Fibroblast of skin of right biceps (primary cell): Measurements from ENCODE around the gene A2M.

Source experiments
- DNase-seq: peaks from one replicate; pipeline ENCODE4 v3.0.0-alpha.2; 2013

A2M gene

GRCh38 chr12:9098115-9098452 is 17.6 kb downstream of the A2M start:
- DNase-seq, result no peak

DNA sequence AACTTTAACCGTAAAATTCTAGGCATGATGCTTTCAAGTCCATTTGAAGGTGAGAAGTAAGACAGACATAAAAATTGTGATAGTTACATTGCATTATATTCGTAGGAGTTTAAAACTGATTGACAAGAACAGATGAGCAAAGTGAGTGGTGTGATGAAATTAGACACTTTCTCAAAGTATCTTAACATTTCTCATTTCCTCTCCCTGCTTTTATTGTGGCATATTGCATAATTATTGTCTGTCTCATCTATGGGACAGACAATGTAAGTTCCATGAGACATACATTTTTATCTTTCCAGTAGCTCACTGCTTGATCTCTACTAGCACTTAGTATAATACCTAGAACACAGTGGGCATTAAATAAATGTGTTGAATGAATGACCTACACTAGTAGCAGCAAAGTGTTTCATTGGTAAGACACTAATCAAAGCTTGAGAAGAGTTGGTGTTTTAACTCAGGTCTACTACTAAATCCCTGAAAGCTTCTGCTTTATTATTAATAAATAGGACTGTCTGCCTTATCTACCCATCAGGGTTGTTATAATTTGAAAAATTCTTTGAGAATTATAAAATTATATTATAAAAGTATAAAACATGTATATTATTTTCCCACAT is 19.0 kb downstream of the A2M start:
- DNase-seq, result no peak

GRCh38 chr12:9095322-9095721 is 20.4 kb downstream of the A2M start:
- DNase-seq, result no peak

DNA sequence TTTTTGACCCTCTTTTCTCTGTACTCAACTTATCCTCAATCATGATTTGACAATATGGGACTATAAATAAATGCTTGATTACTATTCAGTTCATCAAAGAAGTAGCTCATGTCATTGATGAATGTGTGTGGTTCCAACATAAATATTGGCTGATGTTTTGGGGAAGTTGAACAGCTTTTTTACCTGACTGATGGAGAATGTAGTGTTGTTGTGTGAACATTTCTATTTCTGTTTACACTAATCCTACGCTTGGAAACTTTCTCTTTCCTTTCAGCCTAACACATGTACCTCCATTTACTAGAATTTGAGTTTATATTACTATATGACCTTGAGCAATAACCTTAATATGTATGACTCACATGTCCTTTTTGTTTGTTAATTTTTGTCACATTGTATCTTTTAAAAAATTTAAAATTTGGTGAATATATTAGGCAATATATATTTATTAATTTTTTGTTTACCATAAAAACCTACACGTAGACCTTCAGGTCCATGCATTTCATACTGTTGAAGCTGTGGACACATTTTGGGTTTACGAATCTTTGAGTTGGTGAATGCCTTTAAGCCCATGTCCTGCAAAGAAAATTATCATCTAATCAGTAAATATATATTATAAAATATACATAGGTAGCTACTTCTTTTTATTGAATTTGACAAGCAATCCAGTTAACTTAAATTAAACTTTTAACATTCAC is 21.1 kb downstream of the A2M start:
- DNase-seq, result no peak

DNA sequence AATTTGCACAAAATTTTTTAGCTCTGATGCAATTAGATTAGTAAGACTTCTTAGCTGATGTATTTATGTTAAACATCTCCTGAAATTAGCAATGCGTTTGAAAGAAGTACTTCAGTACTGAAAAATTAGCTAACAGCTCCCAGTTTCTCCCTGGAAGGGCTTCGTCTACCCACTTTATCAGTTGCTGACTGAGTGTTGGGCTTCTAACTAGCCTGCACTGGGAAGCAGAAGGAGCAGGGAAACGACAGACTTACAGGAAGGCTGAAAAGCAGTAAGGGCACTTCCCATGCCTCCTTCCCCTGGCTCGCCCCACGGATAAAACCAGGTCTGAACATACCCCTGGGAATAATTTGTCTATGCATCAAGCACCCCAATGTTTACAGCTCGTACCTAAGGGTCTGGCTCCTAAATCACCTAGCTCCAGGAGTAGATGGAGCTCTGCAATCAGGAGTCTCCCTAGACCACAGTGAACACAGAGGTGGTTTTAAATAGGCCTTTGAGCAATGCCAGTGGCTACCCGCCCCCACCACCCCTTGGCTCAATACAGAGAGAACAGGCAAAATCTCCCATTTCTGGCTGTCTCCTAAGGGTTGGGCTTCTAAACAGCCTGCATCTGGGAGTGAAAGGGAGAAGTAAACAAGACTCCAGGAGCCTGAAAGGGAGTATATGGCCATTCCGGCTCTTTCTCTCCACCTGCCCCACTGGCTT is 23.7 kb downstream of the A2M start:
- DNase-seq, result no peak

GRCh38 chr12:9090220-9090619 is 25.5 kb downstream of the A2M start:
- DNase-seq, result no peak

DNA sequence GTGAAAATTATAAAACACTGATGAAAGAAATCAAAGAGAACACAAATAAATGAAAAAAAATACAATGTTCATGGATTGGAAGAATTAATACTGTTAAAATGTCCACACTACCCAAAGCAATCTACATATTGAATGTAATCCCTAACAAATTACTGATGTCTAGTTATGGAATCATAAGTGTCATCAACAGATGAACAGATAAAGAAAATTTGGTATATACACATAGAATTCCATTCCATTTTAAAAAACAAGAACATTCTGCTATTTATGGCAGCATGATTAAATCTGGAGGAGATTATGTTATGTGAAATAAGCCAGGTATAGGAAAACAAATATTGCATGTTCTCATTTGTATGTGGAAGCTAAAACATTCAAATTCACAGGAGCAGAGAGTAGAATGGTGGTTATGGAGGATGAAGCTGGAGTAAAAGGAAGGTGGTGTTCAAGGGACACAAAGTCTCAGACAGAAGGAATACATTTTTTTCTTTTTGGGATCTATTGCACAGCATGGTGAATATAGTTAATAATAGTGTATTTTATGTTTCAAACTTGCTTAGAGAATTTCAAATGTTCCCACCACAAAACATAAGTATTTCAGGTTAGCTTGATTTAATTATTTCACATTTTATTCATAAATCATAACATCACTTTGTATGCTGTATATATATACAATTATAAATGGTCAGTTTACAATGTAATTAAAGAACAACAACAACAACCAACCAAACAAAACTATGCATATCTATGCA is 28.5 kb downstream of the A2M start:
- no peak for DNase-seq

- no peak for DNase-seq
Observed at GRCh38 chr12:9086087-9086486, 29.6 kb downstream of the A2M start.

- DNase-seq, result no peak
Observed at GRCh38 chr12:9084417-9084816, 31.3 kb downstream of the A2M start.

DNA sequence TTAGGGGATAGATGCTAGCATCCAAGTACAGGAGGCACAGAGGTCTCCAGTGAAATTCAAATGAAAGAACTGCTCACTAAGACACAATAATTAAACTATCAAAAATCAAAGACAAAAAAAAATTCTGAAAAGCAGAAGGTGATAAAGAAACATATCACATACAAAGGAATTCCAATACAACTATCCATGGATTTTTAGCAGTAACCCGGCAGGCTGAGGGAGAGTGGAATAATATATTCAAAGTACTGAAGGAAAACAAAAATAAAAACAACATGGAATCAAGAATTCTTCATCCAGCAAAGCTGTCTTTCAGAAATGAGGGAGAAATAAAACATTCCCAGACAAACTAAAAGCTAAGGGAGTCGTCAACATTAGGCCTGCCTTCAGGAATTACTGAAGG is 31.9 kb downstream of the A2M start:
- DNase-seq, result no peak

- no peak for DNase-seq
Observed at GRCh38 chr12:9081667-9082427, 33.9 kb downstream of the A2M start.

GRCh38 chr12:9079883-9080675 is 35.6 kb downstream of the A2M start:
- no peak for DNase-seq

GRCh38 chr12:9079082-9079481 is 36.6 kb downstream of the A2M start:
- no peak for DNase-seq

DNA sequence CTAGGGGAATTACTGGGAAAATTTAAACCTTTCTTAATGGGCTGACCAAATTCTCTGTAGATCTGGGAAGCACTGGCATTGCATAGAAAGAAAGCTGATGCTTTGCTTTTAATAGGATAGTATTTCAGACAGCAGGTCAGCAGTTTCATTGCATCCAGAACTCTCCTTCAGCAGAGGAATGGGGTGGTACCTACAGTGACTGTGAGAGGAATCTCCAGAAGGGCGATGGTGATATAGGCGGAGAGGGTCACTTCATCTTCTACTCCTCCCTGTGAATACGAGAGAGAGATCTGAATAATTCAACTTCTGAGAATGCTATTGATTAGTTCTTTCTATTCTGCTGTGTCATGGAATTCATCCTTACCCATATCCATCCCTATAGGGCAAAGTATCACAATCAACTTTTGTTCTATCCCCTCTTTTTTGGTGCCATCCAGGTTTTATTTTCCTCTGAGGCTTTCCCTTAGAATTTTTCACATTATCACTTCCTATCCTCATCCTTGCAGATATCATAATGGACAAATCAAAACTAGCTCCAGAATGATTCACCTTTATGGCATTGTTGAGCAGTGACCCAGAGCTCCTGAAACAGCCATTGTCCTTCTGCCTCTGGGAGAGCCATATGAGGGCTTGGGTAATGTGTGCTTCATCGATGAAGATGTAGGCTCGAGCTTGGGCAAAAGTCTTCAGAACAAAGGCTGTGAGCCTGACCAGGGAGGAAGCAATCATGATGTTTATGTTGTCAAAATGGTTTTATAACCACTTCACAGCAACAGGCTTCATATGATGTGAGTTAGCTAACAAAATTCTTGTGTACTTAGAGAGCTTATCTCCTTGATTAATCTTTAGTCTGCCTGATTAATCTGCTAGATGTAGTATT is 38.3 kb downstream of the A2M start:
- no peak for DNase-seq

DNA sequence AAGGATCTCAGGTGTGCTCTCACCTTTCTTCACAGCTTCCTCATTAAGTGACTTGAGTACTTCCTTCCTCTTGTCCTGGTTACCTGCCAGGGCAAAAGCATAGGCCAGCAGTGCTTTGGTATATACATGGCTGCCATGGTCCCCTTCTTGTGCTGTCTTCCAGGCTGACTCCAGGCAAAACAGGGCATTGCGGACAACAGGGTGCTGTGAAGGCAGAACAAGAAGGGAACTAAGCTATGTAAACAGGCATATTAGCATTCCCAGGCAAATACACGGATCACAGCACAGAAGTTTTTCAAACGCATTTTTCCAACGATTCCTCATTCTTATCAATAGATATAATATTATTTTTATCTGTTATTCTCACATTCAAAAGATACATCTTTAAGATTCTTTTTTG is 39.0 kb downstream of the A2M start:
- no peak for DNase-seq

DNA sequence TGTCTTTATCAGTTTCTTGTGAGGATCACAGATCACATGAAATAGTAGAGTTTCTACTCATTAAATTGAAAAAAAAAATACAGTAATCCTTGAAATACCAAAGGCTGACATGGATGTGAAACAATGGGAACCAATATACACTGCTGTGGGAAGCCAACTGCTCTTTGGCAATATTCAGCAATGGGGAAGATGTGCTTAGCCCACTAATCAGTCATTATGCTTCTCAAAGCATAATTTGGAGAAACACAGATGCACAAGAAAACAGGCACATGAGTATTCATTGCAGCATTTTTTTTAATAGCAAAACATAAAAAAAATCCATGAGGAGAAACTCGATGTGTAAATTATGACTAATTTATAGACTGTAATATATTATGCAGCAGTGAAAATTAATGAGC is 40.6 kb downstream of the A2M start:
- no peak for DNase-seq

GRCh38 chr12:9074484-9075137 is 41.1 kb downstream of the A2M start:
- DNase-seq, result no peak

DNA sequence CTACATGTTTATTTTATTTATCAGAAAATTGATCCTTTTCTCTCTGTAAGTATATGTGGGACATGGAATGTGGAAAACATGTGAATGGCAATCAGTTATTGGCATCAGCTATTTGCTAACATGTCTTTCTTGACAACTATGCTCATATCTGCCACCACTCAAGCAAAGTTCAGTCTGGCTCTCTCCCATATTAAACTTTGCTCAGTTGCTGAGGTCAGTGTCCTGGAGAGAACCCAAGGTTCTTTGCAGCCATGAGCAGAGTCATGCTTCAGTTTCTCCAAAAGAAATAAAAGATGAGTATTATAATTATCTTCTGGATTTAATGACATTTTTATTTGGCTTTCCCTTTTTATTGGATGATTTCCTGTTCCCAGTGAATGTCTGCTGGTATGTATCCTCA is 42.6 kb downstream of the A2M start:
- no peak for DNase-seq

DNA sequence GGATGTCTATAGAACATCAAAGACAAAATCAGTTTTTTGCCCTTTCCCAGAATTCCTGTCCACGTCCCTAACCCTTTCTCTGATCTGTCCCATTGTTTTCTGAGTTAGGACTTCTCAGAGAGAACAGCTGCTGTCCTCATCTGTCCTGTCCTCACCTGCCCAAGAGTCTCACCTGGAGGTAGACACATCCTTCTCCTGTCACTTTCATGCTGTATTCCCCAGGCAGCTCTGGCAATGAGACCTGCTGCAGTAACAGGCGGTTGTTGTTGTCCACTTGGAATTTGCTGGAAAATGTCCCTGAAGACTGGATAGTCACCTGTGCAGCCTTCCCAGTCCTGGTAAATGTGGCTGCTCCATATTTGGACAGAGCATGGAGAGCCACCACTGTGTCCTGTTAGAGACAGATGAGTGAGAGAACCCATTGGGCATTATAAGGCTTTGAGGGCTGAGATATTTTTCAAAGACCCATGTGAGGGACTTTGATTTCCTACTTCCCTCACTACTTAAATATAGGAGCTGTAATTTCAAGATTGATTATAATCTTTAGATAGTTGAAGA is 43.2 kb downstream of the A2M start:
- no peak for DNase-seq

- DNase-seq, result no peak
Observed at GRCh38 chr12:9071969-9072368, 43.8 kb downstream of the A2M start.
